GM23248 (cell line): ENCODE data around the gene RIN2. TPM values are rescaled to one million over a fixed set of nuclear protein-coding genes. Genes with fewer than 3 reads are reported as not detected.

Source experiments
- DNase-seq: peaks from one replicate; pipeline ENCODE4 v3.0.0-alpha.2; 2015
- H2AFZ ChIP-seq: fragments of 200-600 bp; sonication (generic); 2 replicates; pipeline ENCODE4 v1.6.1; 2016; ENCODE audit warnings: antibody characterized with exemption
- H3F3A ChIP-seq: fragments of 200-600 bp; sonication (generic); 2 replicates; pipeline ENCODE4 v1.6.1; 2016; ENCODE audit warnings: mild to moderate bottlenecking, antibody characterized with exemption, mixed run types; ENCODE audit not compliant: insufficient read depth
- H3K27ac ChIP-seq: fragments of 200-600 bp; sonication (generic); 2 replicates; pipeline ENCODE4 v1.5.1; 2016; ENCODE audit warnings: mild to moderate bottlenecking
- H3K27me3 ChIP-seq: fragments of 200-600 bp; sonication (generic); replicated peaks from 2 replicates; pipeline ENCODE4 v1.6.1; 2016; ENCODE audit warnings: mild to moderate bottlenecking; ENCODE audit not compliant: insufficient read depth
- H3K36me3 ChIP-seq: fragments of 200-600 bp; sonication (generic); 2 replicates; pipeline ENCODE4 v1.6.1; 2016; ENCODE audit warnings: low read depth, mild to moderate bottlenecking
- H3K4me1 ChIP-seq: fragments of 200-600 bp; sonication (generic); 2 replicates; pipeline ENCODE4 v1.6.1; 2016; ENCODE audit warnings: mild to moderate bottlenecking; ENCODE audit not compliant: insufficient read depth
- H3K4me2 ChIP-seq: fragments of 200-600 bp; sonication (generic); one replicate; pipeline ENCODE4 v1.6.1; 2016; ENCODE audit warnings: mild to moderate bottlenecking; ENCODE audit not compliant: unreplicated experiment
- H3K4me3 ChIP-seq: fragments of 200-600 bp; sonication (generic); 2 replicates; pipeline ENCODE4 v1.5.1; 2016; ENCODE audit warnings: mild to moderate bottlenecking
- H3K79me2 ChIP-seq: fragments of 200-600 bp; sonication (generic); 2 replicates; pipeline ENCODE4 v1.6.1; 2016; ENCODE audit warnings: mild to moderate bottlenecking; ENCODE audit not compliant: insufficient read depth
- H3K9ac ChIP-seq: fragments of 200-600 bp; sonication (generic); 2 replicates; pipeline ENCODE4 v1.6.1; 2016; ENCODE audit warnings: mild to moderate bottlenecking
- H3K9me2 ChIP-seq: fragments of 200-600 bp; sonication (generic); 2 replicates; pipeline ENCODE4 v1.6.1; 2016; ENCODE audit warnings: mixed run types, mild to moderate bottlenecking, moderate library complexity; ENCODE audit not compliant: insufficient read depth
- H3K9me3 ChIP-seq: fragments of 200-600 bp; sonication (generic); one replicate; pipeline ENCODE4 v1.6.1; 2017; ENCODE audit warnings: low read depth
- H4K20me1 ChIP-seq: fragments of 200-600 bp; sonication (generic); 2 replicates; pipeline ENCODE4 v1.6.0; 2016; ENCODE audit not compliant: insufficient read depth
- EZH2 ChIP-seq: fragments of 200-600 bp; sonication (generic); IDR thresholded peaks from 2 replicates; pipeline ENCODE4 v1.6.1; 2018; ENCODE audit warnings: antibody characterized with exemption, mild to moderate bottlenecking; ENCODE audit not compliant: insufficient read depth, poor library complexity, severe bottlenecking
- EZH2phosphoT487 ChIP-seq: fragments of 200-600 bp; sonication (generic); IDR thresholded peaks from 2 replicates; pipeline ENCODE4 v1.6.1; 2018; ENCODE audit warnings: antibody characterized with exemption, moderate library complexity, mild to moderate bottlenecking, low read depth; ENCODE audit not compliant: insufficient read depth
- WGBS, 2 experiments: methylation state at CpG; one replicate each; pipeline ENCODE4 v1.1.6; 2015 to 2017; ENCODE audit warnings: low lambda C conversion rate in 2 of 2, low coverage in 1 of 2; ENCODE audit errors: missing lambda C conversion rate in 2 of 2; 5-methylcytosine and 5-hydroxymethylcytosine counted together
- in situ Hi-C: fragments of 300-500 bp; cut with MboI; formaldehyde crosslinking; loops from 2 replicates; pipeline ENCODE4 v1.15.0; 2020
- polyA plus RNA-seq: library from polyadenylated mRNA; unstranded; fragments of >200 nt; fragmentation: Nextera tagmentation; extraction: Ambion mirVana; gene quantifications from 2 replicates; pipeline ENCODE4 v1.2.1, GENCODE V29; 2016
- total RNA-seq: library from RNA; depleted of rRNA; stranded (reverse); fragments of >200 nt; shearing (Covaris generic); gene quantifications from 2 replicates; pipeline ENCODE4 v1.2.3, GENCODE V29; 2014

The RIN2 gene
- total and polyA plus RNA-seq, 2 experiments from 2014 or later, result 45.3 to 48.0 TPM

DNA sequence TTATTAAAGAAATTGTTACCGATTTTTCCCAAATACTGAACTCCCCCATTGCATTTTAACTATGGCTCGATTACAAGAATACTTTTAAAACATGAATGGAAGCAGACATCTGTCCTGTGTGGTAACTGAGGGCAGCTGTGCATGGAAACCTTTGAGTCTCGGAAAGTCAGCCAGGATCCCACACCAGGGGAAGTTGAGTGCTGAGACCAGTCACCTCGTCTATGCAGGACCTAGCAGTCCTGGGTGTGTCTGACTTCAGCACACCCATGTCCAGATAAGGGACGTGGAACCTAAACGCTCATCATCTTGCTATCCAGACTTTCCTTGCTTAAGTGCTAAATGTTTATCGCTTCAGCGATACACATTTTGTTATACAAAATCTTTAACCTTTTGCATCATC lies 6.1 kb downstream of the RIN2 start:
- peaks cover 33% of the 10 kb centered on the region for H3K79me2 ChIP-seq
- peaks cover 10% of the 10 kb centered on the region; the same call in 1 of the 2 replicates for H3K4me1 ChIP-seq
- H3K36me3 ChIP-seq, result no peaks in the 10 kb centered on the region
- no peak overlapping the region for H3K27ac ChIP-seq
- WGBS, 2 experiments, result 56 to 63% methylated on average over 8 of the region's 8 CpGs
- in situ Hi-C loops, result no loop called here
- H3K9ac ChIP-seq, result no peak overlapping the region
- no peak for TF ChIP-seq EZH2
- TF ChIP-seq EZH2phosphoT487, result no peak
- no peak overlapping the region for H3K4me3 ChIP-seq
- H3K27me3 ChIP-seq, result no peaks in the 10 kb centered on the region
- no peak overlapping the region for H2AFZ ChIP-seq
- no peaks in the 10 kb centered on the region for H3K9me3 ChIP-seq
- no peak overlapping the region for H3K4me2 ChIP-seq
- no peaks in the 10 kb centered on the region for H3K9me2 ChIP-seq
- 0 out of 2 replicates have a peak, but pooled peaks cover 6% of the 10 kb centered on the region for H4K20me1 ChIP-seq
- peaks cover 14% of the 10 kb centered on the region; the same call in 1 of the 2 replicates for H3F3A ChIP-seq
- no peak for DNase-seq

GRCh38 chr20:19765266-19765665 lies 7.2 kb downstream of the RIN2 start:
- Histone ChIP-seq H3K9me3 (no peaks in the 10 kb centered on the region), H3K27me3 (no peaks in the 10 kb centered on the region), H3K9ac (no peak overlapping the region), H3K27ac (no peak overlapping the region), H3K4me3 (no peak overlapping the region), H3K36me3 (no peaks in the 10 kb centered on the region), H3K9me2 (no peaks in the 10 kb centered on the region), H4K20me1 (0 out of 2 replicates have a peak, but pooled peaks cover 6% of the 10 kb centered on the region), H3K4me2 (no peak overlapping the region), H3F3A (peaks cover 14% of the 10 kb centered on the region; the same call in 1 of the 2 replicates), H2AFZ (no peak overlapping the region), H3K4me1 (0 out of 2 replicates have a peak, but pooled peaks cover under 1% of the 10 kb centered on the region), H3K79me2 (peaks cover 35% of the 10 kb centered on the region)
- in situ Hi-C loops, result no loop called here
- 98 to 100% methylated on average over 2 of the region's 2 CpGs for WGBS, 2 experiments
- no peak for TF ChIP-seq EZH2phosphoT487
- no peak for TF ChIP-seq EZH2
- no peak for DNase-seq

DNA sequence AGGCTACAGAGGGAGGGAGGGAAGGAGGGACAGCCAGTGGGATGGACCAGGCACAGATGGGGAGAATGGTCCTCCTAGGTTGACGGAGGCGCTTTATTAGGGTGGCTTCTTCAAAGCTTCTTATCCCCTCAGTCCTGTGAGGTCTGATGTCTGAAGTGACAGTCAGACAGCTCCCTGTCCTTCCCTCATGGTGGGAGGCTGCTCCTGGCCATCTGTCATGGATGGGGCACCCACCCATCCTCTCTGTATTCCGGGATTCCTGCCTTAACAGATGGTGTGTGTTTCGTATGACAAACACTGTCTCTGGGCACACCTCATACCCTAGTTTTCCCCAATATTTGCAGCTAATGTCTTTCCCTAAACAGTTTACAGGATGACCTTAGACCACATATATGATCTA lies 7.9 kb downstream of the RIN2 start:
- in situ Hi-C loops, result no loop called here
- Histone ChIP-seq H3K27me3 (no peaks in the 10 kb centered on the region), H3K4me2 (no peak overlapping the region), H3K9ac (no peak overlapping the region), H2AFZ (no peak overlapping the region), H3K27ac (no peak overlapping the region), H3K9me3 (no peaks in the 10 kb centered on the region), H4K20me1 (0 out of 2 replicates have a peak, but pooled peaks cover 6% of the 10 kb centered on the region), H3K4me3 (no peak overlapping the region), H3K9me2 (no peaks in the 10 kb centered on the region), H3K36me3 (no peaks in the 10 kb centered on the region), H3K4me1 (no peaks in the 10 kb centered on the region), H3K79me2 (peaks cover 29% of the 10 kb centered on the region), H3F3A (0 out of 2 replicates have a peak, but pooled peaks cover 10% of the 10 kb centered on the region)
- TF ChIP-seq EZH2 (no peak), EZH2phosphoT487 (no peak)
- DNase-seq, result no peak
- 73 to 75% methylated on average over 3 to 4 of the region's 4 CpGs for WGBS, 2 experiments

DNA sequence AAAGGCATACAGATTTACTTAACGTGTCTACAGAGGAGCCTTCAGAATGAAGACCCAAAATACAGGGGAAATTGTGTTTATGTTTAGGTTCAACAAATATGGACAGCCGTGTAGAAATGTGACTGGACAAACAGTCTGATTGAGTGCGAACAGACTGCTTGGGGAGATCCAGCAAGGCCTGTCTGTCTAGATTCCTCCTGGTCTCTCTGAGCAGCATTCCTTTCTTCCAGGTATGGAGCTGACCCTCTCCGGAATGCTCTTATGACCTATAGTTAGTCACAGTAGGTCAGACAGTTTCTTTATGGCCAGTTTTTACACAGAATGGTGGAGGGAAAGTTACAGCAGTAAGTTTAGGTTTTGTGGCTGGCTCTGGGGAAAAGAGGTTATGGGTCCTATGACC lies 9.0 kb downstream of the RIN2 start:
- no peak overlapping the region for H3K9ac ChIP-seq
- 0 out of 2 replicates have a peak, but pooled peaks cover 1% of the 10 kb centered on the region for H4K20me1 ChIP-seq
- no peak overlapping the region for H3K4me3 ChIP-seq
- no peaks in the 10 kb centered on the region for H3K9me3 ChIP-seq
- in situ Hi-C loops, result no loop called here
- no peaks in the 10 kb centered on the region for H3F3A ChIP-seq
- no peak for DNase-seq
- no peaks in the 10 kb centered on the region for H3K36me3 ChIP-seq
- 66 to 71% methylated on average over 4 of the region's 4 CpGs for WGBS, 2 experiments
- no peak for TF ChIP-seq EZH2
- no peak for TF ChIP-seq EZH2phosphoT487
- H3K79me2 ChIP-seq, result peaks cover 27% of the 10 kb centered on the region
- no peaks in the 10 kb centered on the region for H3K27me3 ChIP-seq
- no peak overlapping the region for H3K4me2 ChIP-seq
- H3K9me2 ChIP-seq, result no peaks in the 10 kb centered on the region
- no peaks in the 10 kb centered on the region for H3K4me1 ChIP-seq
- no peak overlapping the region for H2AFZ ChIP-seq
- no peak overlapping the region for H3K27ac ChIP-seq

- no peak overlapping the region for H3K4me3 ChIP-seq
- no peaks in the 10 kb centered on the region for H3K27me3 ChIP-seq
- H3K4me1 ChIP-seq, result no peaks in the 10 kb centered on the region
- in situ Hi-C loops, result no loop called here
- 83 to 86% methylated on average over 7 of the region's 7 CpGs for WGBS, 2 experiments
- no peaks in the 10 kb centered on the region for H3F3A ChIP-seq
- TF ChIP-seq EZH2phosphoT487, result no peak
- no peak for TF ChIP-seq EZH2
- no peak overlapping the region for H3K27ac ChIP-seq
- peaks cover 31% of the 10 kb centered on the region for H3K79me2 ChIP-seq
- H3K9me3 ChIP-seq, result no peaks in the 10 kb centered on the region
- H4K20me1 ChIP-seq, result no peaks in the 10 kb centered on the region
- no peak for DNase-seq
- no peaks in the 10 kb centered on the region for H3K36me3 ChIP-seq
- no peaks in the 10 kb centered on the region for H3K9me2 ChIP-seq
- H3K9ac ChIP-seq, result no peak overlapping the region
- H2AFZ ChIP-seq, result no peak overlapping the region
- no peak overlapping the region for H3K4me2 ChIP-seq
Measured at GRCh38 chr20:19768325-19768842, 10.3 kb downstream of the RIN2 start.
